ENCODE measurements around the gene UPF3B. TPM values are rescaled to one million over a fixed set of nuclear protein-coding genes. Genes with fewer than 3 reads are reported as not detected.

The UPF3B gene
- total and polyA plus RNA-seq, 9 of the 15 experiments (the other 6 are each of a cell fraction or from before 2014, with no cell fraction given) = 17.6 to 57.0 (median 32.3) TPM

- no peak for FAIRE-seq
- H3K4me2 ChIP-seq (ENCODE audit: insufficient read depth, low read length) = no peak overlapping the region
- intact Hi-C loops (cut with micrococcal nuclease) = no loop called here
Observed at GRCh38 chrX:119900976-119901375, 48.2 kb upstream of the UPF3B start.

More at GRCh38 chrX:119900976-119901375, 48.2 kb upstream of the UPF3B start:
- DNase-seq (ENCODE audit: extremely low read depth in 1 of 4, low spot score in 3 of 4) (no peak), ATAC-seq (no peak)
- Histone ChIP-seq H3K27ac (ENCODE audit: extremely low read depth, low read depth, low read length) (no peak overlapping the region), H3K4me3 (no peak overlapping the region), H4K20me1 (replicated peaks; ENCODE audit: control insufficient read depth, insufficient read depth, low read length) (no peaks in the 10 kb centered on the region), H3K4me1 (replicated peaks in 1 of 2; ENCODE audit: control insufficient read depth in 2 of 2, insufficient read depth in 2 of 2, low read length in 2 of 2) (no peaks in the 10 kb centered on the region), H3K27me3 (ENCODE audit: control insufficient read depth in 2 of 2, insufficient read depth in 2 of 2, low read length in 2 of 2) (no peaks in the 10 kb centered on the region), H3K9me3 (replicated peaks; ENCODE audit: control insufficient read depth, insufficient read depth, low read depth, low read length) (no peaks in the 10 kb centered on the region), H3K9ac (ENCODE audit: insufficient read depth in 1 of 2, low read depth in 2 of 2, low read length in 2 of 2) (no peak overlapping the region), H3K36me3 (ENCODE audit: control insufficient read depth, insufficient read depth, low read length) (no peaks in the 10 kb centered on the region), H3K79me2 (ENCODE audit: control insufficient read depth, insufficient read depth, low read length) (no peaks in the 10 kb centered on the region), H3K9me1 (ENCODE audit: control insufficient read depth, insufficient read depth, low read length) (no peaks in the 10 kb centered on the region), H2AFZ (ENCODE audit: low read depth, low read length) (no peak overlapping the region)
- POLR2A ChIA-PET = interaction anchor here (0.5 kb wide), 1 partner anchor 291 kb away, joined by 4 read pairs; no protein-coding TSS in a partner anchor
- in situ Hi-C loops (cut with MboI) = no loop called here
- no TSS peak for BruUV-seq (replicated peaks)
- WGBS (ENCODE audit: insufficient coverage, low coverage, missing lambda C conversion rate) = 6% methylated on average over 1 of the region's 1 CpG
- TF ChIP-seq POLR3A (IDR thresholded peaks at IDR 0.05; ENCODE audit: borderline replicate concordance, extremely low read depth, insufficient read depth, insufficient read length) (no peak), ESRRB (CRISPR knock-in tag; IDR thresholded peaks at IDR 0.05; ENCODE audit: borderline replicate concordance) (no peak), ZBTB2 (IDR thresholded peaks at IDR 0.05) (no peak), ZNF24 (IDR thresholded peaks at IDR 0.05) (no peak), MAFG (tag; conservative IDR thresholded peaks at IDR 0.05) (no peak), PCBP1 (IDR thresholded peaks at IDR 0.05; ENCODE audit: low read depth, low read length, poor library complexity, severe bottlenecking) (no peak), NFE2L1 (tag; IDR thresholded peaks at IDR 0.05; ENCODE audit: borderline replicate concordance, low read depth) (no peak), NFRKB (IDR thresholded peaks at IDR 0.05; ENCODE audit: low read depth) (no peak), ZBTB17 (CRISPR knock-in tag; IDR thresholded peaks at IDR 0.05) (no peak), NELFE (IDR thresholded peaks at IDR 0.05; ENCODE audit: insufficient read depth, insufficient read length) (no peak), ETV1 (tag; conservative IDR thresholded peaks at IDR 0.05; ENCODE audit: low read depth) (no peak), ZZZ3 (IDR thresholded peaks at IDR 0.05) (no peak), ELF1 (tag; IDR thresholded peaks at IDR 0.05) (no peak), HDAC8 (tag; IDR thresholded peaks at IDR 0.05) (no peak), IRF2 (CRISPR knock-in tag; IDR thresholded peaks at IDR 0.05) (no peak)
- CTCF ChIA-PET (ENCODE audit: low intra/inter-chr PET ratio) = no interaction called here
